Measurements from ENCODE around the gene BBS12. TPM values are rescaled to one million over a fixed set of nuclear protein-coding genes. Genes with fewer than 3 reads are reported as not detected.

Gene BBS12
- polyA plus RNA-seq, 1 of the 3 experiments (the other 2 are of a cell fraction): 1.5 TPM

- CTCF ChIA-PET: interaction anchor here (1.4 kb wide), 1 partner anchor 16 kb away, joined by 3 read pairs; no protein-coding TSS in a partner anchor
- Histone ChIP-seq H3K4me3 (ENCODE audit: low read depth in 2 of 2, low read length in 1 of 2) (peak overlapping the region in 1 of 2 experiments; percentile 19; a peak in 2 of 4 replicates), H2AFZ (ENCODE audit: low read depth) (peak overlapping the region; percentile 67; the same call in 1 of the 2 replicates), H3K79me2 (ENCODE audit: insufficient read depth) (no peaks in the 10 kb centered on the region), H3K4me2 (peak overlapping the region; percentile 57), H3K27me3 (ENCODE audit: insufficient read depth) (no peaks in the 10 kb centered on the region), H3K27ac (ENCODE audit: low read depth in 2 of 2, low read length in 1 of 2) (peak overlapping the region; percentile 44 to 76; a peak in 3 of 4 replicates), H3K9me3 (no peaks in the 10 kb centered on the region), H3K9ac (peak overlapping the region; percentile 39; the same call in 1 of the 2 replicates), H4K20me1 (ENCODE audit: insufficient read depth) (no peaks in the 10 kb centered on the region), H3K9me2 (no peaks in the 10 kb centered on the region), H3F3A (replicated peaks; ENCODE audit: insufficient read depth) (peaks cover 14% of the 10 kb centered on the region), H3K4me1 (ENCODE audit: control insufficient read depth in 1 of 2, insufficient read depth in 2 of 2, low read depth in 1 of 2, low read length in 1 of 2) (peaks cover 3 to 4% of the 10 kb centered on the region in 2 experiments; a peak in 2 of 4 replicates), H3K36me3 (replicated peaks in 1 of 2; ENCODE audit: control insufficient read depth in 1 of 2, insufficient read depth in 2 of 2, low read length in 1 of 2) (no peaks in the 10 kb centered on the region)
- TF ChIP-seq EZH2phosphoT487 (IDR thresholded peaks at IDR 0.05; ENCODE audit: borderline replicate concordance, low read depth): no peak
- TF ChIP-seq TCF12 (IDR thresholded peaks at IDR 0.05): peak; percentile 51; the same call in 1 of the 2 replicates
- peak; percentile 19; the same call in 1 of the 2 replicates for TF ChIP-seq MAX (IDR thresholded peaks at IDR 0.05; ENCODE audit: low read depth)
- TF ChIP-seq USF2 (IDR thresholded peaks at IDR 0.05; ENCODE audit: borderline replicate concordance, low read depth, low read length): no peak
- no peak for TF ChIP-seq SMC3 (IDR thresholded peaks at IDR 0.05; ENCODE audit: low read depth, low read length)
- TF ChIP-seq JUND (IDR thresholded peaks at IDR 0.05): 0 out of 2 replicates have a peak, but pooled peaks have one; percentile 40
- TF ChIP-seq EP300 (IDR thresholded peaks at IDR 0.05; ENCODE audit: borderline replicate concordance in 1 of 2, low read depth in 1 of 2, low read length in 1 of 2): peak in 1 of 2 experiments; percentile 45; a peak in 1 of 4 replicates
- TF ChIP-seq GABPA (IDR thresholded peaks at IDR 0.05; ENCODE audit: low read depth): no peak
- peak; percentile 44; the same call in 1 of the 2 replicates for TF ChIP-seq TEAD4 (IDR thresholded peaks at IDR 0.05; ENCODE audit: borderline replicate concordance, insufficient read depth)
- TF ChIP-seq ELF1 (IDR thresholded peaks at IDR 0.05): 0 out of 2 replicates have a peak, but pooled peaks have one; percentile 15
- TF ChIP-seq RCOR1 (IDR thresholded peaks at IDR 0.05; ENCODE audit: low read length): no peak
- TF ChIP-seq FOXM1 (IDR thresholded peaks at IDR 0.05; ENCODE audit: low read depth): no peak
- peak; percentile 30; the same call in 1 of the 2 replicates for TF ChIP-seq RXRA (IDR thresholded peaks at IDR 0.05; ENCODE audit: borderline replicate concordance, low read depth)
- peak; percentile 77 for TF ChIP-seq PBX3 (IDR thresholded peaks at IDR 0.05)
- no peak for TF ChIP-seq NRF1 (IDR thresholded peaks at IDR 0.05; ENCODE audit: low read depth, low read length)
- 0 out of 2 replicates have a peak, but pooled peaks have one; percentile 5 for TF ChIP-seq TAF1 (IDR thresholded peaks at IDR 0.05; ENCODE audit: borderline replicate concordance, low read depth, low read length)
- no peak for TF ChIP-seq RAD21 (IDR thresholded peaks at IDR 0.05; ENCODE audit: low read length)
- TF ChIP-seq IRF3 (IDR thresholded peaks at IDR 0.05; ENCODE audit: low read depth, low read length): no peak
- no peak; the same call in 1 of the 2 replicates for TF ChIP-seq NFIC (IDR thresholded peaks at IDR 0.05; ENCODE audit: borderline replicate concordance)
- DNase-seq: no peak
- POLR2A ChIA-PET: no interaction called here
- WGBS (ENCODE audit: low lambda C conversion rate): 25% methylated on average over 9 of the region's 9 CpGs
These were observed 21.8 kb upstream of the BBS12 start for GRCh38 chr4:122710434-122711308.
